ENCODE data around the gene FOXF1.

DNA sequence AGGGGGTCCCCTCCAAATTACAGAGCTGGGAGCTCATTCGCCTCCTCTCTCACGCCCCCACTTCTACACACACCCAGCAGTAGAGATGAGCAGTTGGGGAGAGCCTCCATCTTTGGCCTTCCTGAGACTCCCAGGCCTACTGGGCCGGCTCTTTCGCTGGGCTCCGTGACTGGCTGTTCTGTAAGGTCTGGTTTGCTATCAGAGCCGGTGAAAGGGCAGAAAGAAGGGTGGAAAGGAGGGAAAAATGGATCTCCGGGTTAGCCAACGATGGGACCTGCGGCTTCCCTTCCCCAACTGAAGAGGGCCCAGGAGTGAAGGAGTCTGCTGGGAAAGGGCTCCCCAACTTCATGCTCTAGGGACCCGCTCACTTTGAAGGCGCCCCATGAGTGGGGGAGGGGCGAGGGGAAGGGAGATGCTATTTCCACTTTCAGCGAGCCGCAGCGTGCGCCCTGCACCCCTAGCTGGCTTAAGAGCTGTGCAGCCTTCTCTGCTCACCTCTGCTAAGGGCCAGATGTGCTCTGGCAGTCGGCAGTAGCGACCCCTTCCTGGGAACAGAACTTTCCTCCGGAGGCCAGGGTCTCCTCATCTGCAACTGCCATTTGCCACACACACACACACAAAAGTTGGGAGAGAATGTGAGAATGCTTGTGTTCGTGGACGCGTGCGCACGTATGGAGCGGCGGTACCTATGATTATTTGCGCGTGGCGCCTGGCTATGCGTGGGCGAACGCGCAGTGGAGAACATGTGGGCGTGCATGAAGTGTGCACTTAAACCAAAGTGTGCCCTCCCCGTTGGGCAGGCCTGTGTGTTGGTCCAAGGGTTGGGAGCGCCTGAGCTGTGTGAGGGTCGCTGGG is 2.9 kb upstream of the FOXF1 start:
- TF ChIP-seq, protein P1, sequence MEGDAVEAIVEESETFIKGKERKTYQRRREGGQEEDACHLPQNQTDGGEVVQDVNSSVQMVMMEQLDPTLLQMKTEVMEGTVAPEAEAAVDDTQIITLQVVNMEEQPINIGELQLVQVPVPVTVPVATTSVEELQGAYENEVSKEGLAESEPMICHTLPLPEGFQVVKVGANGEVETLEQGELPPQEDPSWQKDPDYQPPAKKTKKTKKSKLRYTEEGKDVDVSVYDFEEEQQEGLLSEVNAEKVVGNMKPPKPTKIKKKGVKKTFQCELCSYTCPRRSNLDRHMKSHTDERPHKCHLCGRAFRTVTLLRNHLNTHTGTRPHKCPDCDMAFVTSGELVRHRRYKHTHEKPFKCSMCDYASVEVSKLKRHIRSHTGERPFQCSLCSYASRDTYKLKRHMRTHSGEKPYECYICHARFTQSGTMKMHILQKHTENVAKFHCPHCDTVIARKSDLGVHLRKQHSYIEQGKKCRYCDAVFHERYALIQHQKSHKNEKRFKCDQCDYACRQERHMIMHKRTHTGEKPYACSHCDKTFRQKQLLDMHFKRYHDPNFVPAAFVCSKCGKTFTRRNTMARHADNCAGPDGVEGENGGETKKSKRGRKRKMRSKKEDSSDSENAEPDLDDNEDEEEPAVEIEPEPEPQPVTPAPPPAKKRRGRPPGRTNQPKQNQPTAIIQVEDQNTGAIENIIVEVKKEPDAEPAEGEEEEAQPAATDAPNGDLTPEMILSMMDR (conservative IDR thresholded peaks at IDR 0.05 in 1 of 2, IDR thresholded peaks at IDR 0.05 in 1 of 2; ENCODE audit: low read depth in 1 of 2, low read length in 2 of 2), result no peak
- TF ChIP-seq EZH2 (IDR thresholded peaks at IDR 0.05; ENCODE audit: low read length, missing control alignments), result no peak
